ENCODE measurements around the gene IGSF6. TPM values are rescaled to one million over a fixed set of nuclear protein-coding genes. Genes with fewer than 3 reads are reported as not detected.

IGSF6 gene
- total RNA-seq, 1 donor from 2014 or later, result not detected

DNA sequence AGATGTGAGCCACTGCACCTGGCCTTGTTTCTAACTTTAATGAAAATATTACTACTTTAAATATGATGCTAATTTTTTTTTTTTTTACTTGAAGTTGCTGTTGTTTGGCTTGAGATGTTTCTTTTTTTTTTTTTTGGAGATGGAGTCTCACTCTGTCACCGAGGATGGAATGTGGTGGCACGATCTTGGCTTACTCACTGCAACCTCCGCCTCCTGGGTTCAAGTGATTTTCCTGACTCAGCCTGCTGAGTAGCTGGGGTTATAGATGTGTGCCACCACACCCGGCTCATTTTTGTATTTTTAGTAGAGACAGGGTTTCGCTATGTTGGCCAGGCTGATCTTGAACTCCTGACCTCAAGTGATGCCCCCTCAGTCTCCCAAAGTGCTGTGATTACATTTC, 23.6 kb downstream of the IGSF6 start:
- H3K4me1 Mint-ChIP-seq (ENCODE audit: unreplicated experiment), result peaks cover 37% of the 10 kb centered on the region
- H3K27me3 Mint-ChIP-seq, result no peaks in the 10 kb centered on the region
- peaks cover 56% of the 10 kb centered on the region for H3K36me3 Mint-ChIP-seq
- TF ChIP-seq, protein P1, sequence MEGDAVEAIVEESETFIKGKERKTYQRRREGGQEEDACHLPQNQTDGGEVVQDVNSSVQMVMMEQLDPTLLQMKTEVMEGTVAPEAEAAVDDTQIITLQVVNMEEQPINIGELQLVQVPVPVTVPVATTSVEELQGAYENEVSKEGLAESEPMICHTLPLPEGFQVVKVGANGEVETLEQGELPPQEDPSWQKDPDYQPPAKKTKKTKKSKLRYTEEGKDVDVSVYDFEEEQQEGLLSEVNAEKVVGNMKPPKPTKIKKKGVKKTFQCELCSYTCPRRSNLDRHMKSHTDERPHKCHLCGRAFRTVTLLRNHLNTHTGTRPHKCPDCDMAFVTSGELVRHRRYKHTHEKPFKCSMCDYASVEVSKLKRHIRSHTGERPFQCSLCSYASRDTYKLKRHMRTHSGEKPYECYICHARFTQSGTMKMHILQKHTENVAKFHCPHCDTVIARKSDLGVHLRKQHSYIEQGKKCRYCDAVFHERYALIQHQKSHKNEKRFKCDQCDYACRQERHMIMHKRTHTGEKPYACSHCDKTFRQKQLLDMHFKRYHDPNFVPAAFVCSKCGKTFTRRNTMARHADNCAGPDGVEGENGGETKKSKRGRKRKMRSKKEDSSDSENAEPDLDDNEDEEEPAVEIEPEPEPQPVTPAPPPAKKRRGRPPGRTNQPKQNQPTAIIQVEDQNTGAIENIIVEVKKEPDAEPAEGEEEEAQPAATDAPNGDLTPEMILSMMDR (conservative IDR thresholded peaks at IDR 0.05), result no peak
- H3K4me3 Mint-ChIP-seq, result no peak overlapping the region
- no peak for DNase-seq (ENCODE audit: extremely low spot score, unreplicated experiment)
- no peaks in the 10 kb centered on the region for H3K9me3 Mint-ChIP-seq
- no peak overlapping the region for H3K27ac Mint-ChIP-seq

DNA sequence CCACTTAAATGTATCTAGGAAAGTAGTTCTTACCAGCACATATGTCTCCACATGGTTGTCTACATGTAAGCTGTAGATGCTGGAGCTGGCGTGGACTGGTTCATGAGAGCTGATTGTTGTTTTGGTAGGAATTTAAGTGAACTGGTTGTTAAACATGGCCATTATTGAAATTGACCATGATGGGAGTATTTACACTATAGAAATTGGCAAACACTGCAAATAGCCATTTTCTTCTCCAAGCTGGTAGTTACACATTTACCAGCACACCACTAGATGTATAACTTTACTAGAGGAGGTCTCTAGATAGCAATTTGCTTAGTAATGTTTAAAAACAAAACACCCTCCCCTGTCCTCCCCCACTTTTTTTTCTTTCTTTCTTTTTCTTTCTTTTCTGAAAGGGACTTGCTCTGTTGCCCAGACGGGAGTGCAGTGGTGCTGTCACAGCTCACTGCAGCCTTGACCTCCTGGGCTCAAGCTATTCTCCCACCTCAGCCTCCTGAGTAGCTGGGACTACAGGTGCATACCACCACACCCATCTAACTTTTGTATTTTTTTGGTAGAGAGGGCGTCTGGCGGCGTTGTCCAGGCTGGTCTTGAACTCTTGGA, 24.2 kb downstream of the IGSF6 start:
- Mint-ChIP-seq H3K27ac (no peak overlapping the region), H3K4me3 (no peak overlapping the region), H3K9me3 (no peaks in the 10 kb centered on the region), H3K27me3 (no peaks in the 10 kb centered on the region), H3K4me1 (ENCODE audit: unreplicated experiment) (peaks cover 37% of the 10 kb centered on the region), H3K36me3 (peaks cover 61% of the 10 kb centered on the region)
- DNase-seq (ENCODE audit: extremely low spot score, unreplicated experiment), result no peak
- TF ChIP-seq, protein P1 (conservative IDR thresholded peaks at IDR 0.05), result no peak

DNA sequence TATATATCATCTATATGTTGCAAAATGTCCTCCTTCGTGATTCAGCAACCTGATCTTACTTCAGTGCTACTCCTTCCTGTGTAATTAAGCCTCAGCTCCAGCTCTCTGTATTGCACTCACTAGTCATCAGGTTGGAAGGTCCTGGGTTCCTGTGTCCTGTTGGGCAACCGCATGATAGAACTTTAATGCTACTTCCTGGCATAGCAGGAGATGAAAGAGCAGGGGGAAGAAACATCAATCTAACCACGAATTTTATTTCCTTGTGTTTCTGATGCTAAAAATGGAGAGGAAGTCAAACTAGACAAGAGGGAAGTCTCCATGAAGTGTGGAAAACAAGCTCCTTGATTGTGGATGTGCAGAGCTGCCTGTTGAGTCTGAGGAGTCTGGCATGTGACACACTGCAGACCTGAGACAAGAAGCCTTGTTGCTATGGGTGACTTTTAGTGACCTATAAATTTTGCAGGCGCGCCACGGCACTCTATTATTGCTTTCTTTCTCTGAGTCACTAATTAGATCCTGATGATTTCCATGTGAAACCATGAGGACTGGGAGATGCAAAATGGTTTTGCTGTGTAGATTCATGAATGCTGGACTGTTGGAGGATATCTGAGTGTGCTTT, 25.6 kb downstream of the IGSF6 start:
- DNase-seq (ENCODE audit: extremely low spot score, unreplicated experiment), result peak; percentile 56
- Mint-ChIP-seq H3K9me3 (no peaks in the 10 kb centered on the region), H3K4me3 (peak overlapping the region; percentile 24), H3K4me1 (ENCODE audit: unreplicated experiment) (peaks cover 33% of the 10 kb centered on the region), H3K27me3 (no peaks in the 10 kb centered on the region), H3K27ac (peak overlapping the region; percentile 52), H3K36me3 (peaks cover 52% of the 10 kb centered on the region)
- TF ChIP-seq, protein P1 (conservative IDR thresholded peaks at IDR 0.05), result no peak

DNA sequence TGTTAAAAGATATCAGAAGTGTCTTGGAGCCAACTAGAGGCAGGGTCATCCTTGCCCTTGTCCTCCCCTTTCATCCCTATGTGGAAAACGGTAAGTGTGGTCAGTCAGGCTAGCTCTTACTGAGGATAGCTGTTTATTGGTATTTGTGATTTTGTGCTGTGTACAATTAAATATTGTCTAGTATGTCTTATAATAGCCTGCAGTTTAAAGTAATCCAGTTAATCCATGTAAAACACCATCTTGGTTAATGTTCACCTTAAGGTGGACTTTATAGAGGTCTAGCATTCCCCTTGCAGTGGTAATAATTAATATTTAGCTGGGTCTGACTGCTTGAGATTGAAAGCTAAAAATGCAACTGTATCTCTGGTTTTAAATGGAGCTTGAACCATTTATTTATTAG, 27.4 kb downstream of the IGSF6 start:
- no peaks in the 10 kb centered on the region for H3K27me3 Mint-ChIP-seq
- TF ChIP-seq, protein P1 (conservative IDR thresholded peaks at IDR 0.05), result no peak
- peaks cover 23% of the 10 kb centered on the region for H3K4me1 Mint-ChIP-seq (ENCODE audit: unreplicated experiment)
- no peak overlapping the region for H3K4me3 Mint-ChIP-seq
- no peaks in the 10 kb centered on the region for H3K9me3 Mint-ChIP-seq
- H3K27ac Mint-ChIP-seq, result no peak overlapping the region
- peaks cover 50% of the 10 kb centered on the region for H3K36me3 Mint-ChIP-seq
- DNase-seq (ENCODE audit: extremely low spot score, unreplicated experiment), result no peak

DNA sequence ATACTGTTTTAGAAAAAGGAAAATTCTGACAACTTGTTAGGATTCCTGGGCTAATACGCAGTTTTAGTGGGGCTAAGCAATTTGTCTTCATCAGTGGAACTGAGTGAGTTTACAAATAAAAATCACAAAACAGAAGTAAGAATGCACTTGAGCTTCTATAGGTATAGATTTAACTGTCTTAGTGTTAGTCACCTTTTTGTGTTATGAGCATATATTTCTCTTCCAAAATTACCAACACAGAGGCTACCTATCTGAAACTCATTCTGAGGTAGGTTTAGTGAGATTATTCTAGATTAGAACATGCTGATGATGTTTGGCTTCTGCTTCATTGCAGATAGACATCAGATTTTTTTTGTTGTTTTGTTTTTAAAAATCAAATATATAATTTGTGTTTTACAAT, 29.9 kb downstream of the IGSF6 start:
- H3K9me3 Mint-ChIP-seq, result no peaks in the 10 kb centered on the region
- peaks cover 28% of the 10 kb centered on the region for H3K4me1 Mint-ChIP-seq (ENCODE audit: unreplicated experiment)
- no peaks in the 10 kb centered on the region for H3K27me3 Mint-ChIP-seq
- peaks cover 41% of the 10 kb centered on the region for H3K36me3 Mint-ChIP-seq
- no peak overlapping the region for H3K4me3 Mint-ChIP-seq
- no peak overlapping the region for H3K27ac Mint-ChIP-seq
- DNase-seq (ENCODE audit: extremely low spot score, unreplicated experiment), result no peak
- TF ChIP-seq, protein P1 (conservative IDR thresholded peaks at IDR 0.05), result no peak

Measured in type B pancreatic cell (in vitro differentiated cells).